ENCODE measurements around the gene MCC.

Gene MCC

DNA sequence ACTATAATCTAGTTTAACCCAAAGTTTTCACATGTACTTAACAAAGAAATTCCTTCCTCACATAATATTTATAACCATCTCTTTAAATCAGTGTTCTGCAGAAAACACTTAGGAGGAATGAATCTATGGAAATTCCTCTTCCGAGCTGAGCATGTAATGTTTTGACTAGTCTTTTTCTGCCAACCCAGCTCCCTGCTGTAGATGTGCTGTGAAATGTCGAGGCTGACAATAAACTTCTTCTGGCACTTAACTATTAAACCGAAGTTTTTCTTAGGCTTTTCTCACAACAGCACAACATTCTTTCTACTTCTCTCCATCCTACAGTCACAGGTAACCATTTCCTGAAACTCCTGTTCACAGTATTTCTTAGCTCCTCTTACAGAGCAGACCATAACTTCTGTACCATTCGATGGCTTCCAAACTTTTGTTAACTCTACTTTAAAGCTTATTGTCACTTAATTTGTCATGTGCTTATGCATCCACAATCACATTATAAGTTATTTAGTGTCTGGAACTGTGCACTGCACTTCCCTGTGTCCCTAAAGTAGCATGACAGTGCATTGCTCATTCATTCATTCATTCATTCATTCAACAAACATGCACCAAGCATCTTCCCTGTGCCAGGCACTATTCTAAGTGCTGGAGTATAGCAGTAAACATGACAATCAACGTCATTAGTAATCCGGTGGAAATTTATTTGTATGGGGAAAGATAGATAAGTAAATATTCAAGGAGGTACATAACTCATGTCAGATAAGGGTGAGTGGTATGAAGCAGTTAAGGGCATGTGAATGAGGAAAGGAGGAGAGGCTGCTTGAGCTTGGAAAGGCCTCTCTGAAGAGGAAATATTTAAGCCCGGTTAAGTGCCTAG, 108.1 kb downstream of the MCC start:
- no peaks in the 10 kb centered on the region for H4K20me1 ChIP-seq (ENCODE audit: low read depth, low read length)
- TF ChIP-seq, protein P1, sequence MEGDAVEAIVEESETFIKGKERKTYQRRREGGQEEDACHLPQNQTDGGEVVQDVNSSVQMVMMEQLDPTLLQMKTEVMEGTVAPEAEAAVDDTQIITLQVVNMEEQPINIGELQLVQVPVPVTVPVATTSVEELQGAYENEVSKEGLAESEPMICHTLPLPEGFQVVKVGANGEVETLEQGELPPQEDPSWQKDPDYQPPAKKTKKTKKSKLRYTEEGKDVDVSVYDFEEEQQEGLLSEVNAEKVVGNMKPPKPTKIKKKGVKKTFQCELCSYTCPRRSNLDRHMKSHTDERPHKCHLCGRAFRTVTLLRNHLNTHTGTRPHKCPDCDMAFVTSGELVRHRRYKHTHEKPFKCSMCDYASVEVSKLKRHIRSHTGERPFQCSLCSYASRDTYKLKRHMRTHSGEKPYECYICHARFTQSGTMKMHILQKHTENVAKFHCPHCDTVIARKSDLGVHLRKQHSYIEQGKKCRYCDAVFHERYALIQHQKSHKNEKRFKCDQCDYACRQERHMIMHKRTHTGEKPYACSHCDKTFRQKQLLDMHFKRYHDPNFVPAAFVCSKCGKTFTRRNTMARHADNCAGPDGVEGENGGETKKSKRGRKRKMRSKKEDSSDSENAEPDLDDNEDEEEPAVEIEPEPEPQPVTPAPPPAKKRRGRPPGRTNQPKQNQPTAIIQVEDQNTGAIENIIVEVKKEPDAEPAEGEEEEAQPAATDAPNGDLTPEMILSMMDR (IDR thresholded peaks at IDR 0.05; ENCODE audit: insufficient read depth, low read length, poor library complexity, severe bottlenecking), result no peak
- no peak for TF ChIP-seq EZH2phosphoT487 (conservative IDR thresholded peaks at IDR 0.05; ENCODE audit: low read length)

DNA sequence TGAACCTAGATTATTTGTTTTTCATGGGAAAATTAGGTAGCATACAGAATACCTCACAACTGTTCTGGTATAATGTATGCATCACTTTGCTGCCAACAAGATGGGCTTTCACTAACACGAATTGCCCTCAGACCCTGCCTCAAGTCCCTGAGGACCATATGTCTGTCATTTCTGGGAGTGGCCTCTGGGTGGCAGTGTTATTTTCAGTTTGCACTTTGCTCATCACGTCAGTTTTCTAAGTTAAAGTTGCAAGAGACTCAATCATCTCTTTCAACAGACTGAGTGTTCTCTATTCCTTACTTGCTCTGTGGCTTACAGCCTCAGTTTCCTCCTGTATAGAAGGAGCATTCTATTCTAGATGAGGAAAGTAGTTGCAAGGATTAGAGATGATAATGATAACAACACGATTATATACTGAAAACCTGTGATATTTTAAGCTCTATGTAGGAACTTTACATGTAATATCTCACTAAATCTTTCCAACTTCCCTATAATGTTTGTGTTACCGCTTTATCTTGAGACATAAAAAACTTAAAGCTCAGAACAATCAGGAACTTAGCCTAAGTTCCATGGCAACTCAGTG, 109.2 kb downstream of the MCC start:
- H3K27ac ChIP-seq (ENCODE audit: low read depth, low read length), result no peak overlapping the region
- no peaks in the 10 kb centered on the region for H3F3A ChIP-seq (ENCODE audit: insufficient read depth)
- no peak overlapping the region for H2AFZ ChIP-seq (ENCODE audit: low read depth, low read length, severe bottlenecking)
- no peaks in the 10 kb centered on the region for H3K9me2 ChIP-seq (replicated peaks; ENCODE audit: insufficient read depth, low read length)
- H3K79me2 ChIP-seq (ENCODE audit: insufficient read depth, low read length), result no peaks in the 10 kb centered on the region
- no peak overlapping the region for H3K9ac ChIP-seq (ENCODE audit: low read length)
- H3K4me3 ChIP-seq (ENCODE audit: insufficient read depth, low read length, poor library complexity, severe bottlenecking), result no peak overlapping the region
- TF ChIP-seq, protein P1 (IDR thresholded peaks at IDR 0.05; ENCODE audit: insufficient read depth, low read length, poor library complexity, severe bottlenecking), result peak; percentile 61
- TF ChIP-seq EZH2phosphoT487 (conservative IDR thresholded peaks at IDR 0.05; ENCODE audit: low read length), result no peak
- no peak overlapping the region for H3K4me2 ChIP-seq (ENCODE audit: low read depth, low read length, poor library complexity, severe bottlenecking)
- H4K20me1 ChIP-seq (ENCODE audit: low read depth, low read length), result no peaks in the 10 kb centered on the region
- no peaks in the 10 kb centered on the region for H3K9me3 ChIP-seq (ENCODE audit: insufficient read depth, low read length)
- H3K36me3 ChIP-seq (ENCODE audit: low read length), result no peaks in the 10 kb centered on the region
- H3K27me3 ChIP-seq (ENCODE audit: low read length), result no peaks in the 10 kb centered on the region

More for the DNA sequence above, 108.1 kb downstream of the MCC start:
- no peak overlapping the region for H3K9ac ChIP-seq (ENCODE audit: low read length)
- H3K79me2 ChIP-seq (ENCODE audit: insufficient read depth, low read length), result no peaks in the 10 kb centered on the region
- H3K27ac ChIP-seq (ENCODE audit: low read depth, low read length), result no peak overlapping the region
- H3K27me3 ChIP-seq (ENCODE audit: low read length), result no peaks in the 10 kb centered on the region
- no peaks in the 10 kb centered on the region for H3K36me3 ChIP-seq (ENCODE audit: low read length)
- H3K4me2 ChIP-seq (ENCODE audit: low read depth, low read length, poor library complexity, severe bottlenecking), result no peak overlapping the region
- H3K9me3 ChIP-seq (ENCODE audit: insufficient read depth, low read length), result no peaks in the 10 kb centered on the region
- no peaks in the 10 kb centered on the region for H3F3A ChIP-seq (ENCODE audit: insufficient read depth)
- H3K4me3 ChIP-seq (ENCODE audit: insufficient read depth, low read length, poor library complexity, severe bottlenecking), result no peak overlapping the region
- no peaks in the 10 kb centered on the region for H3K9me2 ChIP-seq (replicated peaks; ENCODE audit: insufficient read depth, low read length)
- H2AFZ ChIP-seq (ENCODE audit: low read depth, low read length, severe bottlenecking), result no peak overlapping the region

DNA sequence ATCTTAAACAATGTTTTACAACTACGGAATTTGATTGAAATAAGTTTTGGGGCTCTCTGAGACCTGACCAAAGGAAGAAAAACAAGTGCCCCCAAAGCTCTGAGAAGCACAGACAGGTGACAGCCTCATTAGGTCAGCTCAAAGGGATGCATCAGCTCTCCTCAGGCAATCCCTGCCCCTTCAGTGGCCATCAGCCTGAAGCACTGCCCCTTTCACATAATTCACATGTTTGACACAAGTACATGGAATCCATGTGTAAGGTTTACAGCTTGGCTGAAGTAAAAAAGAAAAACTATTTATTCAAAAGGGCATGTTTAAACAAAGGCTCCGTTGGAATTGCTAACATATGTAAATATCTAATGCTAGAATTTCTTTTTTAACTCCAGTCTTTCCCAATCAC, 109.7 kb downstream of the MCC start:
- Histone ChIP-seq H3K36me3 (ENCODE audit: low read length) (no peaks in the 10 kb centered on the region), H3K9ac (ENCODE audit: low read length) (no peak overlapping the region), H3K27ac (ENCODE audit: low read depth, low read length) (no peak overlapping the region), H3K9me2 (replicated peaks; ENCODE audit: insufficient read depth, low read length) (no peaks in the 10 kb centered on the region), H3K4me2 (ENCODE audit: low read depth, low read length, poor library complexity, severe bottlenecking) (no peak overlapping the region), H3K79me2 (ENCODE audit: insufficient read depth, low read length) (no peaks in the 10 kb centered on the region), H3F3A (ENCODE audit: insufficient read depth) (no peaks in the 10 kb centered on the region), H3K27me3 (ENCODE audit: low read length) (no peaks in the 10 kb centered on the region), H3K9me3 (ENCODE audit: insufficient read depth, low read length) (no peaks in the 10 kb centered on the region), H3K4me3 (ENCODE audit: insufficient read depth, low read length, poor library complexity, severe bottlenecking) (no peak overlapping the region), H4K20me1 (ENCODE audit: low read depth, low read length) (no peaks in the 10 kb centered on the region), H2AFZ (ENCODE audit: low read depth, low read length, severe bottlenecking) (no peak overlapping the region)
- TF ChIP-seq, protein P1 (IDR thresholded peaks at IDR 0.05; ENCODE audit: insufficient read depth, low read length, poor library complexity, severe bottlenecking), result no peak
- TF ChIP-seq EZH2phosphoT487 (conservative IDR thresholded peaks at IDR 0.05; ENCODE audit: low read length), result no peak
